K562 (cell line): ENCODE data around the gene ETV2. TPM values are rescaled to one million over a fixed set of nuclear protein-coding genes. Genes with fewer than 3 reads are reported as not detected.
A peak's percentile ranks its signal among the peaks of the same experiment; 100 is the strongest.

Source experiments
- NR3C1 ChIP-seq: sonication (generic); formaldehyde crosslinking; IDR thresholded peaks from 2 replicates; pipeline ENCODE4 v1.8.1; 2022; ENCODE audit warnings: missing genetic modification reagents
- TSC22D4 ChIP-seq: fragments of 450-650 bp; IDR thresholded peaks from 2 replicates; pipeline ENCODE4 v1.6.1; 2016; ENCODE audit warnings: missing genetic modification characterization, missing biosample characterization, control low read depth
- ZC3H11A ChIP-seq: IDR thresholded peaks from 2 replicates; pipeline ENCODE4 v1.6.1; 2012; ENCODE audit warnings: low read depth, low read length, improper control_type of control experiment
- ZNF282 ChIP-seq: sonication (generic); formaldehyde crosslinking; IDR thresholded peaks from 2 replicates; pipeline ENCODE4 v1.8.1; 2023; ENCODE audit warnings: missing genetic modification reagents
- polyA plus RNA-seq, 8 experiments: library from polyadenylated mRNA; depleted of rRNA in 4 of 8; stranded (reverse) in 5 of 8; unstranded in 3 of 8; fragments of >200 nt; fragmentation: Nextera tagmentation in 2 of 8; fragmentation: Illumina TruSeq in 1 of 8; extraction: Ambion mirVana in 2 of 8; extraction: Trizol in 1 of 8; gene quantifications; 2 replicates each; pipeline versions ENCODE4 v1.2.1 to v1.2.3, GENCODE V29; 2011 to 2014; ENCODE audit warnings: inconsistent platforms in 1 of 8, missing spikeins in 1 of 8
- total RNA-seq, 7 experiments: library from RNA; depleted of rRNA in 6 of 7; stranded (reverse); fragments of >200 nt in 6 of 7; fragmentation: Illumina TruSeq in 2 of 7; extraction: Trizol in 2 of 7; gene quantifications; 2 replicates each; pipeline versions ENCODE4 v1.2.1 to v1.2.3, GENCODE V29; 2011 to 2021; ENCODE audit warnings: low replicate concordance in 1 of 7
- TF ChIP-seq, protein P1 (sequence below): sonication (generic); formaldehyde crosslinking; IDR thresholded peaks from 2 replicates; pipeline ENCODE4 v1.8.0; 2022; ENCODE audit warnings: mild to moderate bottlenecking, missing genetic modification reagents
- TF ChIP-seq, protein P2 (sequence below), 2 experiments: fragments of 450-650 bp; formaldehyde crosslinking in 1 of 2; IDR thresholded peaks; 2 replicates each; pipeline versions ENCODE4 v1.4.0 to v1.6.1; 2014 to 2020; ENCODE audit warnings: mild to moderate bottlenecking in 2 of 2, borderline replicate concordance in 1 of 2, low read depth in 1 of 2
- TF ChIP-seq, protein P3 (sequence below): sonication (generic); formaldehyde crosslinking; IDR thresholded peaks from 2 replicates; pipeline ENCODE4 v1.8.1; 2023; ENCODE audit warnings: mild to moderate bottlenecking, missing genetic modification reagents
- TF ChIP-seq, protein P4 (sequence below): fragments of 450-650 bp; formaldehyde crosslinking; IDR thresholded peaks from 2 replicates; pipeline ENCODE4 v1.4.0; 2020; ENCODE audit warnings: mild to moderate bottlenecking, mixed read lengths

ETV2 gene
- total and polyA plus RNA-seq, 9 of the 15 experiments (the other 6 are each of a cell fraction or from before 2014, with no cell fraction given), result 0.11 to 3.7 (median 0.55) TPM

DNA sequence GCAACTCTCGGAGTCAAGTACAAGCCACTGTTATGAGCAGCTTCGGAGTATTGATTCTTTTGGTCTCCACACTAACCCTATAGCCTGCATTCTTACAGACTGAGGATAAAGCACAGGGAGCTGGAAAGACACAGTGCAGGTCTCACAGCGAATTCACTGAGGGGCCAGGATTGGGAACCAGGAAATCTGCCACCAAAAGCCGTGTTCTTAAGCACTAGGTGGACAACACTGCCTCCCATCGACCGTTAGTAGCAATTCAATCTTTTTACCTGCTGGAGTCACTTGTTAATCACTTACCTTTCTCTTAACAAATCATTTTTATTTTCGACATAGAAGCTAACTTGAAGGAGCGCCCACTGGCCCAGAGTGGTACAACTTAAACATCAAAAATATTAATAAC, 49.3 kb upstream of the ETV2 start (continued):
- TF ChIP-seq, protein P1, sequence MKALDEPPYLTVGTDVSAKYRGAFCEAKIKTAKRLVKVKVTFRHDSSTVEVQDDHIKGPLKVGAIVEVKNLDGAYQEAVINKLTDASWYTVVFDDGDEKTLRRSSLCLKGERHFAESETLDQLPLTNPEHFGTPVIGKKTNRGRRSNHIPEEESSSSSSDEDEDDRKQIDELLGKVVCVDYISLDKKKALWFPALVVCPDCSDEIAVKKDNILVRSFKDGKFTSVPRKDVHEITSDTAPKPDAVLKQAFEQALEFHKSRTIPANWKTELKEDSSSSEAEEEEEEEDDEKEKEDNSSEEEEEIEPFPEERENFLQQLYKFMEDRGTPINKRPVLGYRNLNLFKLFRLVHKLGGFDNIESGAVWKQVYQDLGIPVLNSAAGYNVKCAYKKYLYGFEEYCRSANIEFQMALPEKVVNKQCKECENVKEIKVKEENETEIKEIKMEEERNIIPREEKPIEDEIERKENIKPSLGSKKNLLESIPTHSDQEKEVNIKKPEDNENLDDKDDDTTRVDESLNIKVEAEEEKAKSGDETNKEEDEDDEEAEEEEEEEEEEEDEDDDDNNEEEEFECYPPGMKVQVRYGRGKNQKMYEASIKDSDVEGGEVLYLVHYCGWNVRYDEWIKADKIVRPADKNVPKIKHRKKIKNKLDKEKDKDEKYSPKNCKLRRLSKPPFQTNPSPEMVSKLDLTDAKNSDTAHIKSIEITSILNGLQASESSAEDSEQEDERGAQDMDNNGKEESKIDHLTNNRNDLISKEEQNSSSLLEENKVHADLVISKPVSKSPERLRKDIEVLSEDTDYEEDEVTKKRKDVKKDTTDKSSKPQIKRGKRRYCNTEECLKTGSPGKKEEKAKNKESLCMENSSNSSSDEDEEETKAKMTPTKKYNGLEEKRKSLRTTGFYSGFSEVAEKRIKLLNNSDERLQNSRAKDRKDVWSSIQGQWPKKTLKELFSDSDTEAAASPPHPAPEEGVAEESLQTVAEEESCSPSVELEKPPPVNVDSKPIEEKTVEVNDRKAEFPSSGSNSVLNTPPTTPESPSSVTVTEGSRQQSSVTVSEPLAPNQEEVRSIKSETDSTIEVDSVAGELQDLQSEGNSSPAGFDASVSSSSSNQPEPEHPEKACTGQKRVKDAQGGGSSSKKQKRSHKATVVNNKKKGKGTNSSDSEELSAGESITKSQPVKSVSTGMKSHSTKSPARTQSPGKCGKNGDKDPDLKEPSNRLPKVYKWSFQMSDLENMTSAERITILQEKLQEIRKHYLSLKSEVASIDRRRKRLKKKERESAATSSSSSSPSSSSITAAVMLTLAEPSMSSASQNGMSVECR (CRISPR knock-in tag), result no peak
- TF ChIP-seq TSC22D4 (tag) (no peak), ZC3H11A (no peak), NR3C1 (no peak), ZNF282 (CRISPR knock-in tag) (no peak)
- TF ChIP-seq, protein P2, sequence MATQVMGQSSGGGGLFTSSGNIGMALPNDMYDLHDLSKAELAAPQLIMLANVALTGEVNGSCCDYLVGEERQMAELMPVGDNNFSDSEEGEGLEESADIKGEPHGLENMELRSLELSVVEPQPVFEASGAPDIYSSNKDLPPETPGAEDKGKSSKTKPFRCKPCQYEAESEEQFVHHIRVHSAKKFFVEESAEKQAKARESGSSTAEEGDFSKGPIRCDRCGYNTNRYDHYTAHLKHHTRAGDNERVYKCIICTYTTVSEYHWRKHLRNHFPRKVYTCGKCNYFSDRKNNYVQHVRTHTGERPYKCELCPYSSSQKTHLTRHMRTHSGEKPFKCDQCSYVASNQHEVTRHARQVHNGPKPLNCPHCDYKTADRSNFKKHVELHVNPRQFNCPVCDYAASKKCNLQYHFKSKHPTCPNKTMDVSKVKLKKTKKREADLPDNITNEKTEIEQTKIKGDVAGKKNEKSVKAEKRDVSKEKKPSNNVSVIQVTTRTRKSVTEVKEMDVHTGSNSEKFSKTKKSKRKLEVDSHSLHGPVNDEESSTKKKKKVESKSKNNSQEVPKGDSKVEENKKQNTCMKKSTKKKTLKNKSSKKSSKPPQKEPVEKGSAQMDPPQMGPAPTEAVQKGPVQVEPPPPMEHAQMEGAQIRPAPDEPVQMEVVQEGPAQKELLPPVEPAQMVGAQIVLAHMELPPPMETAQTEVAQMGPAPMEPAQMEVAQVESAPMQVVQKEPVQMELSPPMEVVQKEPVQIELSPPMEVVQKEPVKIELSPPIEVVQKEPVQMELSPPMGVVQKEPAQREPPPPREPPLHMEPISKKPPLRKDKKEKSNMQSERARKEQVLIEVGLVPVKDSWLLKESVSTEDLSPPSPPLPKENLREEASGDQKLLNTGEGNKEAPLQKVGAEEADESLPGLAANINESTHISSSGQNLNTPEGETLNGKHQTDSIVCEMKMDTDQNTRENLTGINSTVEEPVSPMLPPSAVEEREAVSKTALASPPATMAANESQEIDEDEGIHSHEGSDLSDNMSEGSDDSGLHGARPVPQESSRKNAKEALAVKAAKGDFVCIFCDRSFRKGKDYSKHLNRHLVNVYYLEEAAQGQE (IDR thresholded peaks at IDR 0.05; ENCODE audit: borderline replicate concordance), result peak; percentile 44; the same call in 1 of the 2 replicates
- TF ChIP-seq, protein P2 (CRISPR knock-in tag; IDR thresholded peaks at IDR 0.05; ENCODE audit: low read depth), result no peak
- TF ChIP-seq, protein P3, sequence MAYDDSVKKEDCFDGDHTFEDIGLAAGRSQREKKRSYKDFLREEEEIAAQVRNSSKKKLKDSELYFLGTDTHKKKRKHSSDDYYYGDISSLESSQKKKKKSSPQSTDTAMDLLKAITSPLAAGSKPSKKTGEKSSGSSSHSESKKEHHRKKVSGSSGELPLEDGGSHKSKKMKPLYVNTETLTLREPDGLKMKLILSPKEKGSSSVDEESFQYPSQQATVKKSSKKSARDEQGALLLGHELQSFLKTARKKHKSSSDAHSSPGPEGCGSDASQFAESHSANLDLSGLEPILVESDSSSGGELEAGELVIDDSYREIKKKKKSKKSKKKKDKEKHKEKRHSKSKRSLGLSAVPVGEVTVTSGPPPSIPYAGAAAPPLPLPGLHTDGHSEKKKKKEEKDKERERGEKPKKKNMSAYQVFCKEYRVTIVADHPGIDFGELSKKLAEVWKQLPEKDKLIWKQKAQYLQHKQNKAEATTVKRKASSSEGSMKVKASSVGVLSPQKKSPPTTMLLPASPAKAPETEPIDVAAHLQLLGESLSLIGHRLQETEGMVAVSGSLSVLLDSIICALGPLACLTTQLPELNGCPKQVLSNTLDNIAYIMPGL (CRISPR knock-in tag), result no peak
- TF ChIP-seq, protein P4, sequence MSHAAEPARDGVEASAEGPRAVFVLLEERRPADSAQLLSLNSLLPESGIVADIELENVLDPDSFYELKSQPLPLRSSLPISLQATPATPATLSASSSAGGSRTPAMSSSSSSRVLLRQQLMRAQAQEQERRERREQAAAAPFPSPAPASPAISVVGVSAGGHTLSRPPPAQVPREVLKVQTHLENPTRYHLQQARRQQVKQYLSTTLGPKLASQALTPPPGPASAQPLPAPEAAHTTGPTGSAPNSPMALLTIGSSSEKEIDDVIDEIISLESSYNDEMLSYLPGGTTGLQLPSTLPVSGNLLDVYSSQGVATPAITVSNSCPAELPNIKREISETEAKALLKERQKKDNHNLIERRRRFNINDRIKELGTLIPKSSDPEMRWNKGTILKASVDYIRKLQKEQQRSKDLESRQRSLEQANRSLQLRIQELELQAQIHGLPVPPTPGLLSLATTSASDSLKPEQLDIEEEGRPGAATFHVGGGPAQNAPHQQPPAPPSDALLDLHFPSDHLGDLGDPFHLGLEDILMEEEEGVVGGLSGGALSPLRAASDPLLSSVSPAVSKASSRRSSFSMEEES (CRISPR knock-in tag), result no peak
